Prostate gland (tissue), 2 donors: ENCODE measurements around the gene APBA3. TPM values are rescaled to one million over a fixed set of nuclear protein-coding genes. Genes with fewer than 3 reads are reported as not detected.
A peak's percentile ranks its signal among the peaks of the same experiment; 100 is the strongest.
"Not testable (repeated sequence)": the region's sequence is repeated elsewhere in the genome, so short reads cannot be mapped to it uniquely, and the experiment has no call there.

Source experiments
- DNase-seq: peaks from one replicate; pipeline ENCODE4 v3.0.0-alpha.2; 2019; ENCODE audit warnings: low spot score
- H3K27ac ChIP-seq, 2 donors: fragments of 200-600 bp; sonication (generic); 2 replicates each; pipeline ENCODE4 v1.5.1; 2017 to 2019
- H3K27me3 ChIP-seq: fragments of 200-600 bp; sonication (generic); replicated peaks from 2 replicates; pipeline ENCODE4 v1.5.1; 2019; ENCODE audit not compliant: insufficient read depth
- H3K36me3 ChIP-seq, 2 donors: fragments of 200-600 bp; sonication (generic); 1 replicate in 1 of 2; 2 replicates in 1 of 2; pipeline versions ENCODE4 v1.5.1 to v1.8.1; 2017 to 2019
- H3K4me1 ChIP-seq: fragments of 200-600 bp; sonication (generic); replicated peaks from 2 replicates; pipeline ENCODE4 v1.5.1; 2019
- H3K4me3 ChIP-seq, 2 donors: fragments of 200-600 bp; sonication (generic); 2 replicates each; pipeline ENCODE4 v1.5.1; 2017 to 2019
- H3K9me3 ChIP-seq: fragments of 200-600 bp; sonication (generic); 2 replicates; pipeline ENCODE4 v1.5.1; 2017
- CTCF ChIP-seq, 4 experiments: fragments of 200-600 bp in 2 of 4; fragments of 450-650 bp in 2 of 4; sonication (generic) in 2 of 4; IDR thresholded peaks; 1 replicate in 3 of 4; 2 replicates in 1 of 4; pipeline ENCODE4 v1.5.1; 2016 to 2019; ENCODE audit warnings: antibody characterized with exemption in 4 of 4, mild to moderate bottlenecking in 2 of 4, moderate library complexity in 2 of 4
- POLR2A ChIP-seq: fragments of 450-650 bp; IDR thresholded peaks from one replicate; pipeline ENCODE4 v1.6.1; 2016; ENCODE audit warnings: antibody characterized with exemption, mild to moderate bottlenecking
- POLR2AphosphoS5 ChIP-seq: sonication (generic); formaldehyde crosslinking; IDR thresholded peaks from one replicate; pipeline ENCODE4 v1.6.1; 2017; ENCODE audit warnings: antibody characterized with exemption
- WGBS: methylation state at CpG from one replicate; pipeline ENCODE4 v1.1.5; 2018; 5-methylcytosine and 5-hydroxymethylcytosine counted together
- intact Hi-C: fragments of 100-400 bp; cut with DNase I; formaldehyde crosslinking; loops from one replicate; pipeline ENCODE4 v1.14.2; 2022
- total RNA-seq, 2 donors: library from RNA; depleted of rRNA; stranded (reverse); fragments of >200 nt; gene quantifications; one replicate each; pipeline ENCODE4 v1.1.0, GENCODE V29; 2016

The APBA3 gene
- total RNA-seq, 2 donors from 2014 or later, result 45.7 to 63.8 TPM

GRCh38 chr19:3766520-3766919, 5.0 kb upstream of the APBA3 start:
- H3K4me3 ChIP-seq, result no peak overlapping the region
- no peak for TF ChIP-seq CTCF (IDR thresholded peaks at IDR 0.05)
- TF ChIP-seq POLR2A, result no peak
- TF ChIP-seq POLR2AphosphoS5, result no peak
- intact Hi-C loops, result no loop called here
- no peaks in the 10 kb centered on the region for H3K27me3 ChIP-seq
- no peaks in the 10 kb centered on the region for H3K9me3 ChIP-seq
- 86% methylated on average over 7 of the region's 7 CpGs for WGBS
- peaks cover 0 to 7% of the 10 kb centered on the region in 2 donors for H3K36me3 ChIP-seq
- no peak overlapping the region for H3K27ac ChIP-seq
- DNase-seq, result no peak
- no peaks in the 10 kb centered on the region for H3K4me1 ChIP-seq

- H3K27ac ChIP-seq, H3K9me3 ChIP-seq, intact Hi-C loops, H3K36me3 ChIP-seq, H3K27me3 ChIP-seq, DNase-seq, H3K4me3 ChIP-seq, H3K4me1 ChIP-seq: not testable (repeated sequence)
- WGBS, result 92% methylated on average over 5 of the region's 5 CpGs
Measured at GRCh38 chr19:3765757-3766156, 4.3 kb upstream of the APBA3 start.

- Histone ChIP-seq H3K27ac (no peak overlapping the region), H3K36me3 (peaks cover 0 to 7% of the 10 kb centered on the region in 2 donors), H3K4me1 (no peaks in the 10 kb centered on the region), H3K27me3 (no peaks in the 10 kb centered on the region), H3K4me3 (no peak overlapping the region), H3K9me3 (no peaks in the 10 kb centered on the region)
- DNase-seq, result no peak
- intact Hi-C loops, result no loop called here
- TF ChIP-seq POLR2AphosphoS5 (no peak), CTCF (IDR thresholded peaks at IDR 0.05) (no peak), POLR2A (no peak)
- WGBS, result 92% methylated on average over 12 of the region's 12 CpGs
Measured at GRCh38 chr19:3765121-3765520, 3.6 kb upstream of the APBA3 start.

GRCh38 chr19:3762501-3763459, 1.3 kb upstream of the APBA3 start, which contains the start of gene MRPL54:
Gene MRPL54 (plus strand): TSS chr19:3762682. CDS start chr19:3762701, 19 bp downstream.
- DNase-seq, result peak; percentile 99
- peak; percentile 51 for TF ChIP-seq POLR2A
- TF ChIP-seq POLR2AphosphoS5, result peak; percentile 96
- TF ChIP-seq CTCF (IDR thresholded peaks at IDR 0.05), result peak in 2 of 4 experiments; percentile 27 to 28
- H3K27me3 ChIP-seq, result no peaks in the 10 kb centered on the region
- WGBS, result 4% methylated on average over 47 of the region's 47 CpGs
- H3K9me3 ChIP-seq, result no peaks in the 10 kb centered on the region
- intact Hi-C loops, result loop anchor here (5.0 kb wide), 1 partner anchor 225 kb away; the partner anchor contains the start of gene EEF2
- H3K27ac ChIP-seq, result peak within 1 kb of the TSS; percentile 96 to 99
- H3K4me1 ChIP-seq, result peaks cover 3% of the 10 kb centered on the region
- peak within 1 kb of the TSS; percentile 66 to 78 for H3K4me3 ChIP-seq
- H3K36me3 ChIP-seq, result peaks cover 0 to 5% of the 10 kb centered on the region in 2 donors

- Histone ChIP-seq H3K36me3 (peaks cover 0 to 4% of the 10 kb centered on the region in 2 donors), H3K9me3 (no peaks in the 10 kb centered on the region), H3K27me3 (no peaks in the 10 kb centered on the region), H3K4me3 (no peak overlapping the region), H3K4me1 (peaks cover 3% of the 10 kb centered on the region), H3K27ac (peak overlapping the region; percentile 96 to 99)
- 52% methylated on average over 1 of the region's 1 CpG for WGBS
- no peak for DNase-seq
- TF ChIP-seq POLR2AphosphoS5 (no peak), CTCF (IDR thresholded peaks at IDR 0.05) (no peak), POLR2A (no peak)
- intact Hi-C loops, result loop anchor here (5.0 kb wide), 1 partner anchor 225 kb away; the partner anchor contains the start of gene EEF2
Measured at GRCh38 chr19:3762130-3762473, 610 bp upstream of the APBA3 start.
